ENCODE measurements around the gene NMT1. TPM values are rescaled to one million over a fixed set of nuclear protein-coding genes. Genes with fewer than 3 reads are reported as not detected.

The NMT1 gene
- total RNA-seq, 1 donor from 2014 or later: 88.7 TPM

- DNase-seq (ENCODE audit: low read depth): peak; percentile 95
Measured at GRCh38 chr17:45149037-45149668, 88.0 kb downstream of the NMT1 start.

- DNase-seq (ENCODE audit: low read depth): peak; percentile 63
Measured at GRCh38 chr17:45149669-45150664, 88.8 kb downstream of the NMT1 start.

DNA sequence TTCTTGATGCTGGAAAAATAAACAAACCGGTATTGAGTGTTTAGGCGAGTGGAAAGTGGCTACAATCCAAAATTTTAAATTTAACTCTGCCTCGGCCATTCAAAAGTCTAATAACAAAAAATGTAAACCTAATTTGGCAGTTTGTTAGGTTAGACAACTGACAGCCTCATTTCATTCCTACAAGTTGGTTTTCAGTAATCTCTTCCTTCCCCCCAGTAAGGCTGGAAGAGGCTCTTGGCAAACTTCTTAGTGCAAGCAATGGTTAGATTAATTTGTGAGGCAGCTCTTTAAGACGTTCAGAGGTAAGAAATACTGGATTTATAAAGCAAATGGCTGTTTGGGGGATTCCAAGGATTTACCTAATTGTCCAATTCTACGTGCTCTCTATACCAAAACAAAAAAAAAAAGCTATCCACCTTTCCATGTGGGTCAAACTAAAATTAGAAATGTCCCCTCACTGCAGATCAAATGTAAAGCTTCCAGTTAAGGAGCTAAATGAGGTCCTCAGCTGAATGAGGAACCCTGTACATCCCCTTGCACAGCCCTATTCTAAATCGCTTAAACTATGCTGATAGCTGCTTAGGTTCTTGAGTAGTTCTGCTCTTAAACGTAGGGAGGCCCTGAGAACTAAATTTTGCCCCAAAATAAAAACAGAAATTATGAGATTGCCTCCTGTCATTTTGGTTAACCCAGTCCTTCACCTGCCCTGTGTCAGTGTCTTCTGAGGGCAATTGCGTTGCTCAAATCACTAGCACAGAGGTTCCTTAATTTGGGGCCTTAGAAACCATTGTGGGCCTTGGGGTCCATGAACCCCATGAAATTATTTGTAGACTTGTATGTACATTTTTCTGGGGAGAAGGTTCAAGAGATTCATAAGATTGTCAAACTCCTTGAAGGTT is 90.0 kb downstream of the NMT1 start:
- no peak for DNase-seq (ENCODE audit: low read depth)

GRCh38 chr17:45155029-45155428 is 93.9 kb downstream of the NMT1 start:
- no peak for DNase-seq (ENCODE audit: low read depth)

- DNase-seq (ENCODE audit: low read depth): no peak
Measured at GRCh38 chr17:45155483-45155882, 94.4 kb downstream of the NMT1 start.

DNA sequence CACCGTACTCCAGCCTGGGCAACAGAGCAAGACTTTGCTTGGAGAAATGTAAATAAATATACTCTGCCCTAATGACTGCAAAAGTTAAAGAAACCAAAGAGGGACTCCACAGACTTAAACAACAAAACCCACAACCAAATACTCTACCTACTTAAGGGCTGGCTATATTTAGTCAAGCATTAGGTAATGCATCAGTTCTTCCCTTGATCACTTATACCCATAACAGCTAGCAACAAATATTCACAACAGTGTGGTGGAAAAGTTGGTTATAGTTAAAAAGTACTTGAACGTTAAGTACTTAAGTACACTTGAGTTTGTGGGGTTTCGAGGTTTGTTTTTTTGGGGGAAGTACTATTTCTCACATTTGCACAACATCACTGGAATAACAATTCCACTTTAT is 95.1 kb downstream of the NMT1 start:
- no peak for DNase-seq (ENCODE audit: low read depth)

Small RNAs within 50 kb of the gene (microRNA-seq; reads per million reads assigned to microRNA genes)
- not detected for gene MIR6784

Other genes with a start within 250 kb of the NMT1 start
- gene GJC1, start 231.0 kb upstream of the NMT1 start, total RNA-seq: 8.2 and 8.5 TPM in 2 replicates
- gene HIGD1B, start 213.4 kb upstream of the NMT1 start, total RNA-seq: not detected in 2 replicates
- gene EFTUD2, start 161.9 kb upstream of the NMT1 start, total RNA-seq: 111 and 114 TPM in 2 replicates
- gene GFAP, start 145.8 kb upstream of the NMT1 start, total RNA-seq: 0.68 and 2.3 TPM in 2 replicates
- gene KIF18B, start 113.5 kb upstream of the NMT1 start, total RNA-seq: 0.03 TPM in 1 of 2 replicates, not detected in the other
- gene C1QL1, start 93.0 kb upstream of the NMT1 start, total RNA-seq: 0.11 TPM in 1 of 2 replicates, not detected in the other
- gene DCAKD, start 9.7 kb upstream of the NMT1 start, total RNA-seq: 67.0 and 75.5 TPM in 2 replicates
- 61.3 and 187 TPM in 2 replicates for gene PLCD3, start 71.2 kb downstream of the NMT1 start, total RNA-seq
- 3.5 and 6.0 TPM in 2 replicates for gene ACBD4, start 74.4 kb downstream of the NMT1 start, total RNA-seq
- 21.0 and 28.4 TPM in 2 replicates for gene HEXIM1, start 87.2 kb downstream of the NMT1 start, total RNA-seq
- 11.6 and 13.5 TPM in 2 replicates for gene HEXIM2, start 100.6 kb downstream of the NMT1 start, total RNA-seq
- 56.3 and 110 TPM in 2 replicates for gene FMNL1, start 160.6 kb downstream of the NMT1 start, total RNA-seq
- not detected in 2 replicates for gene SPATA32, start 200.8 kb downstream of the NMT1 start, total RNA-seq